A549 (cell line): ENCODE measurements around the gene DNAJC18.
"Not testable (repeated sequence)": the region's sequence is repeated elsewhere in the genome, so short reads cannot be mapped to it uniquely, and the experiment has no call there.

Experiments
- CEBPB ChIP-seq, 2 experiments: fragments of >200 bp in 1 of 2; sonication (Bioruptor Twin) in 1 of 2; formaldehyde crosslinking in 1 of 2; IDR thresholded peaks; 2 replicates each; pipeline ENCODE4 v1.6.1; 2012 to 2016
- CTCF ChIP-seq: fragments of >200 bp; sonication (Bioruptor Twin); formaldehyde crosslinking; IDR thresholded peaks from 3 replicates; pipeline ENCODE4 v1.5.1; 2016
- EP300 ChIP-seq, 2 experiments: fragments of >200 bp; sonication (Bioruptor Twin); formaldehyde crosslinking; IDR thresholded peaks; 2 replicates in 1 of 2; 3 replicates in 1 of 2; pipeline ENCODE4 v1.6.1; 2016 to 2017
- MAFK ChIP-seq: fragments of 450-650 bp; IDR thresholded peaks from 2 replicates; pipeline ENCODE4 v1.6.1; 2014; ENCODE audit not compliant: partially characterized antibody
- POLR2A ChIP-seq: IDR thresholded peaks from 2 replicates; pipeline ENCODE4 v1.6.1; 2012; ENCODE audit warnings: mild to moderate bottlenecking, low read length
- RAD21 ChIP-seq, 2 experiments: fragments of >200 bp in 1 of 2; sonication (Bioruptor Twin) in 1 of 2; formaldehyde crosslinking in 1 of 2; IDR thresholded peaks in 1 of 2; conservative IDR thresholded peaks in 1 of 2; 2 replicates in 1 of 2; 3 replicates in 1 of 2; pipeline ENCODE4 v1.6.1; 2012 to 2018; ENCODE audit warnings: inconsistent platforms in 1 of 2
- RNF2 ChIP-seq: fragments of 200-600 bp; sonication (generic); IDR thresholded peaks from 2 replicates; pipeline ENCODE4 v1.6.1; 2016; ENCODE audit warnings: low read depth, mild to moderate bottlenecking, antibody characterized with exemption, moderate library complexity, borderline replicate concordance
- TF ChIP-seq, protein P1 (sequence below): IDR thresholded peaks from 2 replicates; pipeline ENCODE4 v1.6.1; 2012; ENCODE audit warnings: low read depth, borderline replicate concordance

DNA sequence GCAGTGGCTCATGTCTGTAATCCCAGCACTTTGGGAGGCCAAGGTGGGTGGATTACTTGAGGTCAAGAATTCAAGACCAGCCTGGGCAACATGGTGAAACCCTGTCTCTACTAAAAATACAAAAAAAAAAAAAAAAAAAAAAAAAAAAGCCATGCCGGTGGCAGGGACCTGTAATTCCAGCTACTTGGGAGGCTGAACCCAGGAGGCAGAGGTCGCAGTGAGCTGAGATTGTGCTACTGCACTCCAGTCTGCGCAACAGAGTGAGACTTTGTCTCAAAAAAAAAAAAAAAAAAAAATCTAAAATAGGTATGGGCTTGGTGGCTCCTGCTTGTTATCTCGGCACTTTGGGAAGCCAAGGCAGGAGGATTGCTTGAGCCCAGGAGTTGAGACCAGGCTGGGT, 40.4 kb upstream of the DNAJC18 start:
- TF ChIP-seq CTCF; CEBPB (IDR thresholded peaks at IDR 0.05); RAD21 (conservative IDR thresholded peaks at IDR 0.05 in 1 of 2, IDR thresholded peaks at IDR 0.05 in 1 of 2); POLR2A; EP300 (IDR thresholded peaks at IDR 0.05); MAFK; RNF2: not testable (repeated sequence)
- TF ChIP-seq, protein P1, sequence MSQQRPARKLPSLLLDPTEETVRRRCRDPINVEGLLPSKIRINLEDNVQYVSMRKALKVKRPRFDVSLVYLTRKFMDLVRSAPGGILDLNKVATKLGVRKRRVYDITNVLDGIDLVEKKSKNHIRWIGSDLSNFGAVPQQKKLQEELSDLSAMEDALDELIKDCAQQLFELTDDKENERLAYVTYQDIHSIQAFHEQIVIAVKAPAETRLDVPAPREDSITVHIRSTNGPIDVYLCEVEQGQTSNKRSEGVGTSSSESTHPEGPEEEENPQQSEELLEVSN = not testable (repeated sequence)
